HepG2 (cell line): ENCODE measurements around the gene CCL16. TPM values are rescaled to one million over a fixed set of nuclear protein-coding genes. Genes with fewer than 3 reads are reported as not detected.

Source experiments
- DNMT3B ChIP-seq: conservative IDR thresholded peaks from 2 replicates; pipeline ENCODE4 v1.6.1; 2016; ENCODE audit warnings: missing biosample characterization, control low read depth
- DR1 ChIP-seq: sonication (generic); formaldehyde crosslinking; IDR thresholded peaks from 2 replicates; pipeline ENCODE4 v1.8.0; 2021; ENCODE audit warnings: mild to moderate bottlenecking, missing genetic modification reagents, inconsistent platforms
- HES4 ChIP-seq: sonication (generic); formaldehyde crosslinking; IDR thresholded peaks from 2 replicates; pipeline ENCODE4 v1.9.0; 2021; ENCODE audit warnings: mild to moderate bottlenecking, missing genetic modification reagents, borderline replicate concordance
- KLF13 ChIP-seq: sonication (generic); formaldehyde crosslinking; IDR thresholded peaks from 2 replicates; pipeline ENCODE4 v1.4.0; 2020; ENCODE audit warnings: mild to moderate bottlenecking, missing genetic modification reagents
- NFYC ChIP-seq: IDR thresholded peaks from 2 replicates; pipeline ENCODE4 v1.6.1; 2016; ENCODE audit warnings: missing genetic modification reagents, missing compliant biosample characterization
- PCBP2 ChIP-seq: fragments of 200-400 bp; formaldehyde crosslinking; optimal IDR thresholded peaks from 2 replicates; pipeline ENCODE3; 2018; ENCODE audit warnings: low read length, low read depth; ENCODE audit not compliant: poor library complexity, severe bottlenecking
- PITX1 ChIP-seq: sonication (generic); formaldehyde crosslinking; IDR thresholded peaks from 2 replicates; pipeline ENCODE4 v1.5.1; 2020; ENCODE audit warnings: mild to moderate bottlenecking, missing genetic modification reagents
- POLR2AphosphoS2 ChIP-seq: IDR thresholded peaks from 2 replicates; pipeline ENCODE4 v1.6.1; 2011; ENCODE audit warnings: low read depth, low read length, improper control_type of control experiment
- ZBTB38 ChIP-seq: sonication (generic); formaldehyde crosslinking; IDR thresholded peaks from 2 replicates; pipeline ENCODE4 v1.5.1; 2020; ENCODE audit warnings: mild to moderate bottlenecking, missing genetic modification reagents
- ZNF34 ChIP-seq: sonication (generic); formaldehyde crosslinking; IDR thresholded peaks from 2 replicates; pipeline ENCODE4 v1.4.0; 2020; ENCODE audit warnings: mild to moderate bottlenecking, missing genetic modification reagents, borderline replicate concordance
- ZNF552 ChIP-seq: sonication (generic); formaldehyde crosslinking; IDR thresholded peaks from 2 replicates; pipeline ENCODE4 v1.9.0; 2022; ENCODE audit warnings: missing genetic modification reagents, mild to moderate bottlenecking, borderline replicate concordance
- ZNF644 ChIP-seq: IDR thresholded peaks from 2 replicates; pipeline ENCODE4 v1.6.1; 2016; ENCODE audit warnings: low read depth
- polyA plus RNA-seq, 8 experiments: library from polyadenylated mRNA; depleted of rRNA in 3 of 8; stranded (reverse) in 7 of 8; unstranded in 1 of 8; fragments of >200 nt; fragmentation: Illumina TruSeq in 4 of 8; extraction: Trizol in 4 of 8; gene quantifications; 2 replicates each; pipeline versions ENCODE4 v1.2.1 to v1.2.3, GENCODE V29; 2011 to 2016; ENCODE audit warnings: low read depth in 4 of 8, missing spikeins in 1 of 8, mixed read lengths in 1 of 8; ENCODE audit not compliant: insufficient read depth in 1 of 8
- total RNA-seq, 5 experiments: library from RNA; depleted of rRNA; stranded (reverse); fragments of >200 nt; fragmentation: Illumina TruSeq; extraction: Trizol; gene quantifications; 2 replicates each; pipeline ENCODE4 v1.2.3, GENCODE V29; 2016; ENCODE audit warnings: low read depth in 1 of 5
- TF ChIP-seq, protein P1 (sequence below): sonication (generic); formaldehyde crosslinking; IDR thresholded peaks from 2 replicates; pipeline ENCODE4 v1.4.0; 2020; ENCODE audit warnings: missing genetic modification reagents, borderline replicate concordance
- TF ChIP-seq, protein P2 (sequence below): sonication (generic); formaldehyde crosslinking; IDR thresholded peaks from 2 replicates; pipeline ENCODE4 v1.4.0; 2020; ENCODE audit warnings: missing genetic modification reagents, borderline replicate concordance
- TF ChIP-seq, protein P3 (sequence below): sonication (generic); formaldehyde crosslinking; IDR thresholded peaks from 2 replicates; pipeline ENCODE4 v1.5.0; 2020; ENCODE audit warnings: missing genetic modification reagents, mild to moderate bottlenecking, borderline replicate concordance
- TF ChIP-seq, protein P4 (sequence below): IDR thresholded peaks from 2 replicates; pipeline ENCODE4 v1.6.1; 2016; ENCODE audit warnings: missing compliant biosample characterization, missing genetic modification reagents, borderline replicate concordance
- TF ChIP-seq, protein P5 (sequence below): sonication (generic); formaldehyde crosslinking; IDR thresholded peaks from 2 replicates; pipeline ENCODE4 v1.5.0; 2020; ENCODE audit warnings: mild to moderate bottlenecking, missing genetic modification reagents, borderline replicate concordance

Gene CCL16
- total and polyA plus RNA-seq, 2 of the 13 experiments (the other 11 are each of a cell fraction or from before 2014, with no cell fraction given) = 2.0 to 14.7 TPM

DNA sequence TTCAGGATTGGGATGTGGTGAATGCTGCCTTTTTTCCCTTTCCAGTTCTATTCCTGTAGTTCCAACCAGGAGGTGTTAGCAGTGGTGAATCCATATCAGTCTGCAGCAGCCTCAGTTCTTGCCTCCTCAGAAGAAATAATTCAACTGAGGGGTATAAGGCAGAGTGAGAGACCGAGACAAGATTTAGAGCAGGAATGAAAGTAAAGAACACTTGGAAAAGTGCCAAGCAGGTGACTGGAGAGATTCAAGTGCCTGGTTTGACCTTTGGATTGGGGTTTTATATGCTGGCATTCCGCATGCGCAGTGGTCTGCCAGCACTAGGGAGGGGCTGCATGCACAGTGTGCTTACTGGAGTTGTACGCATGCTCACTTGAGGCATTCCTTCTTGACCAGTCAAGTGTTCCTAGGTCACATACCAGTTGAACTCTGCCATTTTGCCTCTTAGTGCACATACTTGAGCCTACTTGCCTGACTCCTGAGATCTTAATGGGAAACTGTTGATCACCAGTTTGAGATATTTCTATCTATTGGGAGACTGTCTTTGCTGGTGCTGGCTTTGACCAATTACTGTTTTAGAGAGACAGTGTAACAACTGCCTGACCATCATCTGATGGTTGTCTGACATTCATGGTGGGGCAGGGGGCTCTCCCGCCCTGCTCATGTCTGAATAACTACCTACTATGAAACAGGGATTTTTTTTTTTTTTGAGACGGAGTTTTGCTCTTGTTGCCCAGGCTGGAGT, 20.7 kb upstream of the CCL16 start (continued):
- TF ChIP-seq KLF13 (CRISPR knock-in tag) (no peak), DNMT3B (no peak), DR1 (CRISPR knock-in tag) (no peak), ZBTB38 (CRISPR knock-in tag) (no peak), POLR2AphosphoS2 (no peak), ZNF552 (CRISPR knock-in tag) (no peak), ZNF34 (CRISPR knock-in tag) (no peak), PITX1 (CRISPR knock-in tag) (no peak), NFYC (0 out of 2 replicates have a peak, but pooled peaks have one; percentile 17), PCBP2 (no peak), HES4 (CRISPR knock-in tag) (no peak), ZNF644 (CRISPR knock-in tag) (peak; percentile 100)
- TF ChIP-seq, protein P1, sequence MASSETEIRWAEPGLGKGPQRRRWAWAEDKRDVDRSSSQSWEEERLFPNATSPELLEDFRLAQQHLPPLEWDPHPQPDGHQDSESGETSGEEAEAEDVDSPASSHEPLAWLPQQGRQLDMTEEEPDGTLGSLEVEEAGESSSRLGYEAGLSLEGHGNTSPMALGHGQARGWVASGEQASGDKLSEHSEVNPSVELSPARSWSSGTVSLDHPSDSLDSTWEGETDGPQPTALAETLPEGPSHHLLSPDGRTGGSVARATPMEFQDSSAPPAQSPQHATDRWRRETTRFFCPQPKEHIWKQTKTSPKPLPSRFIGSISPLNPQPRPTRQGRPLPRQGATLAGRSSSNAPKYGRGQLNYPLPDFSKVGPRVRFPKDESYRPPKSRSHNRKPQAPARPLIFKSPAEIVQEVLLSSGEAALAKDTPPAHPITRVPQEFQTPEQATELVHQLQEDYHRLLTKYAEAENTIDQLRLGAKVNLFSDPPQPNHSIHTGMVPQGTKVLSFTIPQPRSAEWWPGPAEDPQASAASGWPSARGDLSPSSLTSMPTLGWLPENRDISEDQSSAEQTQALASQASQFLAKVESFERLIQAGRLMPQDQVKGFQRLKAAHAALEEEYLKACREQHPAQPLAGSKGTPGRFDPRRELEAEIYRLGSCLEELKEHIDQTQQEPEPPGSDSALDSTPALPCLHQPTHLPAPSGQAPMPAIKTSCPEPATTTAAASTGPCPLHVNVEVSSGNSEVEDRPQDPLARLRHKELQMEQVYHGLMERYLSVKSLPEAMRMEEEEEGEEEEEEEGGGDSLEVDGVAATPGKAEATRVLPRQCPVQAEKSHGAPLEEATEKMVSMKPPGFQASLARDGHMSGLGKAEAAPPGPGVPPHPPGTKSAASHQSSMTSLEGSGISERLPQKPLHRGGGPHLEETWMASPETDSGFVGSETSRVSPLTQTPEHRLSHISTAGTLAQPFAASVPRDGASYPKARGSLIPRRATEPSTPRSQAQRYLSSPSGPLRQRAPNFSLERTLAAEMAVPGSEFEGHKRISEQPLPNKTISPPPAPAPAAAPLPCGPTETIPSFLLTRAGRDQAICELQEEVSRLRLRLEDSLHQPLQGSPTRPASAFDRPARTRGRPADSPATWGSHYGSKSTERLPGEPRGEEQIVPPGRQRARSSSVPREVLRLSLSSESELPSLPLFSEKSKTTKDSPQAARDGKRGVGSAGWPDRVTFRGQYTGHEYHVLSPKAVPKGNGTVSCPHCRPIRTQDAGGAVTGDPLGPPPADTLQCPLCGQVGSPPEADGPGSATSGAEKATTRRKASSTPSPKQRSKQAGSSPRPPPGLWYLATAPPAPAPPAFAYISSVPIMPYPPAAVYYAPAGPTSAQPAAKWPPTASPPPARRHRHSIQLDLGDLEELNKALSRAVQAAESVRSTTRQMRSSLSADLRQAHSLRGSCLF (CRISPR knock-in tag) = no peak
- TF ChIP-seq, protein P2, sequence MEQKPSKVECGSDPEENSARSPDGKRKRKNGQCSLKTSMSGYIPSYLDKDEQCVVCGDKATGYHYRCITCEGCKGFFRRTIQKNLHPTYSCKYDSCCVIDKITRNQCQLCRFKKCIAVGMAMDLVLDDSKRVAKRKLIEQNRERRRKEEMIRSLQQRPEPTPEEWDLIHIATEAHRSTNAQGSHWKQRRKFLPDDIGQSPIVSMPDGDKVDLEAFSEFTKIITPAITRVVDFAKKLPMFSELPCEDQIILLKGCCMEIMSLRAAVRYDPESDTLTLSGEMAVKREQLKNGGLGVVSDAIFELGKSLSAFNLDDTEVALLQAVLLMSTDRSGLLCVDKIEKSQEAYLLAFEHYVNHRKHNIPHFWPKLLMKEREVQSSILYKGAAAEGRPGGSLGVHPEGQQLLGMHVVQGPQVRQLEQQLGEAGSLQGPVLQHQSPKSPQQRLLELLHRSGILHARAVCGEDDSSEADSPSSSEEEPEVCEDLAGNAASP (CRISPR knock-in tag) = peak; percentile 81; the same call in 1 of the 2 replicates
- TF ChIP-seq, protein P3, sequence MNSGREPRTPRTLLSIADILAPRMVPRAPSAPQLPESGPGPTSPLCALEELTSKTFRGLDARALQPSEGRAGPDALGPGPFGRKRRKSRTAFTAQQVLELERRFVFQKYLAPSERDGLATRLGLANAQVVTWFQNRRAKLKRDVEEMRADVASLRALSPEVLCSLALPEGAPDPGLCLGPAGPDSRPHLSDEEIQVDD = no peak
- TF ChIP-seq, protein P4, sequence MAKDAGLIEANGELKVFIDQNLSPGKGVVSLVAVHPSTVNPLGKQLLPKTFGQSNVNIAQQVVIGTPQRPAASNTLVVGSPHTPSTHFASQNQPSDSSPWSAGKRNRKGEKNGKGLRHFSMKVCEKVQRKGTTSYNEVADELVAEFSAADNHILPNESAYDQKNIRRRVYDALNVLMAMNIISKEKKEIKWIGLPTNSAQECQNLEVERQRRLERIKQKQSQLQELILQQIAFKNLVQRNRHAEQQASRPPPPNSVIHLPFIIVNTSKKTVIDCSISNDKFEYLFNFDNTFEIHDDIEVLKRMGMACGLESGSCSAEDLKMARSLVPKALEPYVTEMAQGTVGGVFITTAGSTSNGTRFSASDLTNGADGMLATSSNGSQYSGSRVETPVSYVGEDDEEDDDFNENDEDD (CRISPR knock-in tag) = no peak
- TF ChIP-seq, protein P5, sequence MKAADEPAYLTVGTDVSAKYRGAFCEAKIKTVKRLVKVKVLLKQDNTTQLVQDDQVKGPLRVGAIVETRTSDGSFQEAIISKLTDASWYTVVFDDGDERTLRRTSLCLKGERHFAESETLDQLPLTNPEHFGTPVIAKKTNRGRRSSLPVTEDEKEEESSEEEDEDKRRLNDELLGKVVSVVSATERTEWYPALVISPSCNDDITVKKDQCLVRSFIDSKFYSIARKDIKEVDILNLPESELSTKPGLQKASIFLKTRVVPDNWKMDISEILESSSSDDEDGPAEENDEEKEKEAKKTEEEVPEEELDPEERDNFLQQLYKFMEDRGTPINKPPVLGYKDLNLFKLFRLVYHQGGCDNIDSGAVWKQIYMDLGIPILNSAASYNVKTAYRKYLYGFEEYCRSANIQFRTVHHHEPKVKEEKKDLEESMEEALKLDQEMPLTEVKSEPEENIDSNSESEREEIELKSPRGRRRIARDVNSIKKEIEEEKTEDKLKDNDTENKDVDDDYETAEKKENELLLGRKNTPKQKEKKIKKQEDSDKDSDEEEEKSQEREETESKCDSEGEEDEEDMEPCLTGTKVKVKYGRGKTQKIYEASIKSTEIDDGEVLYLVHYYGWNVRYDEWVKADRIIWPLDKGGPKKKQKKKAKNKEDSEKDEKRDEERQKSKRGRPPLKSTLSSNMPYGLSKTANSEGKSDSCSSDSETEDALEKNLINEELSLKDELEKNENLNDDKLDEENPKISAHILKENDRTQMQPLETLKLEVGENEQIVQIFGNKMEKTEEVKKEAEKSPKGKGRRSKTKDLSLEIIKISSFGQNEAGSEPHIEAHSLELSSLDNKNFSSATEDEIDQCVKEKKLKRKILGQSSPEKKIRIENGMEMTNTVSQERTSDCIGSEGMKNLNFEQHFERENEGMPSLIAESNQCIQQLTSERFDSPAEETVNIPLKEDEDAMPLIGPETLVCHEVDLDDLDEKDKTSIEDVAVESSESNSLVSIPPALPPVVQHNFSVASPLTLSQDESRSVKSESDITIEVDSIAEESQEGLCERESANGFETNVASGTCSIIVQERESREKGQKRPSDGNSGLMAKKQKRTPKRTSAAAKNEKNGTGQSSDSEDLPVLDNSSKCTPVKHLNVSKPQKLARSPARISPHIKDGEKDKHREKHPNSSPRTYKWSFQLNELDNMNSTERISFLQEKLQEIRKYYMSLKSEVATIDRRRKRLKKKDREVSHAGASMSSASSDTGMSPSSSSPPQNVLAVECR (CRISPR knock-in tag) = no peak; the same call in 1 of the 2 replicates
